ENCODE measurements around the gene MZF1. TPM values are rescaled to one million over a fixed set of nuclear protein-coding genes. Genes with fewer than 3 reads are reported as not detected.

Gene MZF1
- total and polyA plus RNA-seq, 9 of the 15 experiments (the other 6 are each of a cell fraction or from before 2014, with no cell fraction given): 0.31 to 29.3 (median 11.5) TPM

DNA sequence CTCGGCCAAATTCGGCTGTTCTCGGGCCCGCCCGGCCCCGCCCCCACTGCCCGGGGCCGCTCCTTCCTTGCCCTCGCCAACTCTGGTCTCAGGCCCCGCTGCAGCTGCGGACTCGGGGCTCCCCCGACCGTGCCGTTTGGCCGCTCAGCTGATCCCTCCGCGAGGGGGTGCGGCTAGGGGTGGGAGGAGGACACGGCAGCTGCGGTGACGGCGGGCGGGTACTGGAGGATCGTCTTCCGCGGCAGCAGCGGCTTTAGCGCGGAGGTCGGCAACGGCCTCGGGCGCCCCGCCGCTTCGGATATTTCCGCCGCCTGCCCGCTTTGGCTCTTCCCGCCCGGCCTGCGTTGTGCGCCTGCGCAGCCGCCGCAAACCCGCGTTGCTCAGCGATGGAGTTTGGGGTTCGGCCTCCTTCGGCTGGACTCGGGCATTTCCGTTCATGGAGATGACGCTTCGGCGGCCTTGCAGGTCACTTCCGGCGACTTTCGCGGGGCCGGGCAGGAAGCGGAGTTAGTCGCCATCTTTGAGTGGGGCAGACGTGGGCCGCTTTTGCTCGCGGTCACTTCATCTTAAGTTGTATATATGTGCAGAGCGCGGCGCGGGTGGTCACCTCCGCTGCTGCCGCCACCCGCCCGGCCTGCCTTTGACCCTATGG lies 14.4 kb downstream of the MZF1 start (continued):
- TF ChIP-seq ZNF609 (CRISPR knock-in tag; IDR thresholded peaks at IDR 0.05; ENCODE audit: borderline replicate concordance) (no peak), MEF2A (IDR thresholded peaks at IDR 0.05; ENCODE audit: control insufficient read depth, low read depth, low read length) (no peak), CREB5 (CRISPR knock-in tag; IDR thresholded peaks at IDR 0.05) (no peak), RBM25 (IDR thresholded peaks at IDR 0.05; ENCODE audit: low read depth, low read length, severe bottlenecking) (no peak), NR2F6 (CRISPR knock-in tag; IDR thresholded peaks at IDR 0.05) (no peak), KAT7 (CRISPR knock-in tag; IDR thresholded peaks at IDR 0.05; ENCODE audit: borderline replicate concordance) (peak; percentile 64; the same call in 1 of the 2 replicates), MTA1 (IDR thresholded peaks at IDR 0.05; ENCODE audit: borderline replicate concordance) (no peak), NUFIP1 (IDR thresholded peaks at IDR 0.05; ENCODE audit: partially characterized antibody) (no peak), ZNF165 (CRISPR knock-in tag; IDR thresholded peaks at IDR 0.05; ENCODE audit: borderline replicate concordance) (no peak), ZNF224 (CRISPR knock-in tag; IDR thresholded peaks at IDR 0.05) (no peak)
- TF ChIP-seq, protein P1, sequence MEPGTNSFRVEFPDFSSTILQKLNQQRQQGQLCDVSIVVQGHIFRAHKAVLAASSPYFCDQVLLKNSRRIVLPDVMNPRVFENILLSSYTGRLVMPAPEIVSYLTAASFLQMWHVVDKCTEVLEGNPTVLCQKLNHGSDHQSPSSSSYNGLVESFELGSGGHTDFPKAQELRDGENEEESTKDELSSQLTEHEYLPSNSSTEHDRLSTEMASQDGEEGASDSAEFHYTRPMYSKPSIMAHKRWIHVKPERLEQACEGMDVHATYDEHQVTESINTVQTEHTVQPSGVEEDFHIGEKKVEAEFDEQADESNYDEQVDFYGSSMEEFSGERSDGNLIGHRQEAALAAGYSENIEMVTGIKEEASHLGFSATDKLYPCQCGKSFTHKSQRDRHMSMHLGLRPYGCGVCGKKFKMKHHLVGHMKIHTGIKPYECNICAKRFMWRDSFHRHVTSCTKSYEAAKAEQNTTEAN (CRISPR knock-in tag; IDR thresholded peaks at IDR 0.05): no peak
- TF ChIP-seq, protein P2, sequence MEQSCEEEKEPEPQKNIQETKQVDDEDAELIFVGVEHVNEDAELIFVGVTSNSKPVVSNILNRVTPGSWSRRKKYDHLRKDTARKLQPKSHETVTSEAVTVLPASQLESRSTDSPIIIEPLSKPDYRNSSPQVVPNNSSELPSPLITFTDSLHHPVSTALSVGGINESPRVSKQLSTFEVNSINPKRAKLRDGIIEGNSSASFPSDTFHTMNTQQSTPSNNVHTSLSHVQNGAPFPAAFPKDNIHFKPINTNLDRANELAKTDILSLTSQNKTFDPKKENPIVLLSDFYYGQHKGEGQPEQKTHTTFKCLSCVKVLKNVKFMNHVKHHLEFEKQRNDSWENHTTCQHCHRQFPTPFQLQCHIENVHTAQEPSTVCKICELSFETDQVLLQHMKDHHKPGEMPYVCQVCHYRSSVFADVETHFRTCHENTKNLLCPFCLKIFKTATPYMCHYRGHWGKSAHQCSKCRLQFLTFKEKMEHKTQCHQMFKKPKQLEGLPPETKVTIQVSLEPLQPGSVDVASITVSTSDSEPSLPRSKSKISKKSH (CRISPR knock-in tag; IDR thresholded peaks at IDR 0.05): no peak
- TF ChIP-seq, protein P3, sequence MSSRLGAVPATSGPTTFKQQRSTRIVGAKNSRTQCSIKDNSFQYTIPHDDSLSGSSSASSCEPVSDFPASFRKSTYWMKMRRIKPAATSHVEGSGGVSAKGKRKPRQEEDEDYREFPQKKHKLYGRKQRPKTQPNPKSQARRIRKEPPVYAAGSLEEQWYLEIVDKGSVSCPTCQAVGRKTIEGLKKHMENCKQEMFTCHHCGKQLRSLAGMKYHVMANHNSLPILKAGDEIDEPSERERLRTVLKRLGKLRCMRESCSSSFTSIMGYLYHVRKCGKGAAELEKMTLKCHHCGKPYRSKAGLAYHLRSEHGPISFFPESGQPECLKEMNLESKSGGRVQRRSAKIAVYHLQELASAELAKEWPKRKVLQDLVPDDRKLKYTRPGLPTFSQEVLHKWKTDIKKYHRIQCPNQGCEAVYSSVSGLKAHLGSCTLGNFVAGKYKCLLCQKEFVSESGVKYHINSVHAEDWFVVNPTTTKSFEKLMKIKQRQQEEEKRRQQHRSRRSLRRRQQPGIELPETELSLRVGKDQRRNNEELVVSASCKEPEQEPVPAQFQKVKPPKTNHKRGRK (tag; IDR thresholded peaks at IDR 0.05): no peak

All from K562 (cell line).